HG03354 (cell line): ENCODE results near the gene MMAB.

Experiments used
- ATAC-seq: cut with Tn5 transposase; IDR thresholded peaks from one replicate; pipeline ENCODE4 v1.9.1; 2021; ENCODE audit warnings: mild to moderate bottlenecking; ENCODE audit not compliant: unreplicated experiment, poor library complexity, severe bottlenecking

The MMAB gene

GRCh38 chr12:109563291-109564284, 9.7 kb downstream of the MMAB start:
- ATAC-seq: no peak

- no peak for ATAC-seq
Measured at GRCh38 chr12:109562871-109563270, 10.4 kb downstream of the MMAB start.

- no peak for ATAC-seq
Measured at GRCh38 chr12:109561711-109562030, 11.6 kb downstream of the MMAB start.

GRCh38 chr12:109560867-109561710, 12.2 kb downstream of the MMAB start:
- ATAC-seq: no peak

- no peak for ATAC-seq
Measured at GRCh38 chr12:109559601-109560000, 13.7 kb downstream of the MMAB start.

- no peak for ATAC-seq
Measured at GRCh38 chr12:109559200-109559505, 14.2 kb downstream of the MMAB start.

- ATAC-seq: no peak
Measured at GRCh38 chr12:109558374-109559199, 14.7 kb downstream of the MMAB start.

- no peak for ATAC-seq
Measured at GRCh38 chr12:109557805-109558204, 15.5 kb downstream of the MMAB start.

- no peak for ATAC-seq
Measured at GRCh38 chr12:109557200-109557599, 16.1 kb downstream of the MMAB start.

- no peak for ATAC-seq
Measured at GRCh38 chr12:109555431-109556315, 17.6 kb downstream of the MMAB start.

GRCh38 chr12:109554761-109555160, 18.5 kb downstream of the MMAB start:
- ATAC-seq: no peak

GRCh38 chr12:109553906-109554500, 19.3 kb downstream of the MMAB start:
- ATAC-seq: no peak

- ATAC-seq: no peak
Measured at GRCh38 chr12:109553483-109553882, 19.8 kb downstream of the MMAB start.

- no peak for ATAC-seq
Measured at GRCh38 chr12:109552971-109553370, 20.3 kb downstream of the MMAB start.

- no peak for ATAC-seq
Measured at GRCh38 chr12:109551108-109551507, 22.2 kb downstream of the MMAB start.

- ATAC-seq: no peak
Measured at GRCh38 chr12:109550281-109550680, 23.0 kb downstream of the MMAB start.

- no peak for ATAC-seq
Measured at GRCh38 chr12:109549613-109550270, 23.6 kb downstream of the MMAB start.

GRCh38 chr12:109548258-109548657, 25.0 kb downstream of the MMAB start:
- no peak for ATAC-seq
